ENCODE measurements around the gene TSPOAP1. TPM values are rescaled to one million over a fixed set of nuclear protein-coding genes. Genes with fewer than 3 reads are reported as not detected.

The TSPOAP1 gene
- total RNA-seq, 1 donor from 2014 or later, result 30.1 TPM

DNA sequence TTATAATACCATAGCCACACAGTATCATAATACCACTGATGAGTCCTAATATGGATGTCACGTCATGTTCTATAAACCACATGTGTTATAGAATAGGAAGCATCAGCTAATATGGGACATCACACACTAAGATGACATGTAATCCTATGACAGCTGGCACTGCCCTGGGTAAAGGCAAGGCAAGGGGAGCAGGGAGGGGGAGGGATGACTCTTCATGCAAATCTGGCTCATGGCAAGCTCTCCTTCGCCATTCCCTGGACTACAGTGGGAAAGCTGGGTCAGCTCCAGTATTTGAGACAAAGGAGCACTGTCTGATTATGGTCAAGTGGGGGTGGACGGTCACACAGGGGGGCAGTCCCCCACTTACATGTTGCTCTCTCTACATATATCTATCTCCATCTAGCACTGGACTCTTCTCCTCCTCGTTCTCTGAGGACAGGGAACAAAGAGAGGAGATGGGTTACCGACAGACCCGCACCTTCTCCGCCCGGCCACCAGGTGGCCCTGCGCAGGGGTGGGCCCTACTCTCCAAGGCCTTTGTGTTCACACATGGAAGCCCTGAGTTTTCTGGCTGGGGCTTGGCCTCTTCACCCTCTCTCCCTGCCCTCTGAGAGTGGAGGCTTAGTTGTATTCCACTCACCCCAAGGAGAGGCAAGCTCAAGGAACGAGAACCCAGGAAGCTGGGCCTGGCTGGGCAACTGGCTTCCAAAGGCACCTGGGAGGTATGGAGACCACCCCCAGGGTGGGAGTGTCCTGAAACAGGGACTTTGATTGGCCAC is 24.4 kb downstream of the TSPOAP1 start:
- no peak for DNase-seq

DNA sequence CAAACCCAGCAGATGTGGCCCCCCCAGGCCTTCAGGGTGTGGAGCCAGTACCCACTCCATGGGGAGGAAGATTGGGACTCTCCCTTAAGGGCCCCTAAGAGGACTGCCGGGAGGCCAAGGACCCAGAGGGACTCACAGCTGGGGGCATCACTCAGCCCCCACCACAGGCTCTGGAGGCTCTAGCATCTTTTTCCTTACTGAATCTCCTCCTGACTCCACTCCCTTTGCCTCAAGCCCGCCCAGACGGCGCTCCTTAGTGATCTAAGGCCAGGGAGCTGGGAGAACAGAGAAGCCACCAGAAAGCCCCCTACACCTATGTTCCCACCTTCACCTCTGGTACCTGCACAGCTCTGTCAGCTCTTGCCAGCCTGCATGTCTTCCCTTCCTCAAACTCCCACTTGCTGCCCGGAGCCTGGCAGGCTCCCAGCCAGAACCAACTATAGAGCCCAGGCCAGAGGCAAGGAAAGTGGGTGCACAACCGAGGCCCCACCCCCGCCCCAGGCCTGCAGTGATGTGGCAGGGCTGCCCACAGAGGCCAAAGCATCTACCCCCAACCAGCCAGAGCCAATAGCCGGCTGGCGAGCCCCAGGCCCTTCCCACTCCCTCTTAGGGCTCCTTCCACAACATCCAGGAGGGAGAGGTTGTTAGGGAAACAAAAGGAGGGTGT is 25.5 kb downstream of the TSPOAP1 start:
- DNase-seq, result no peak

DNA sequence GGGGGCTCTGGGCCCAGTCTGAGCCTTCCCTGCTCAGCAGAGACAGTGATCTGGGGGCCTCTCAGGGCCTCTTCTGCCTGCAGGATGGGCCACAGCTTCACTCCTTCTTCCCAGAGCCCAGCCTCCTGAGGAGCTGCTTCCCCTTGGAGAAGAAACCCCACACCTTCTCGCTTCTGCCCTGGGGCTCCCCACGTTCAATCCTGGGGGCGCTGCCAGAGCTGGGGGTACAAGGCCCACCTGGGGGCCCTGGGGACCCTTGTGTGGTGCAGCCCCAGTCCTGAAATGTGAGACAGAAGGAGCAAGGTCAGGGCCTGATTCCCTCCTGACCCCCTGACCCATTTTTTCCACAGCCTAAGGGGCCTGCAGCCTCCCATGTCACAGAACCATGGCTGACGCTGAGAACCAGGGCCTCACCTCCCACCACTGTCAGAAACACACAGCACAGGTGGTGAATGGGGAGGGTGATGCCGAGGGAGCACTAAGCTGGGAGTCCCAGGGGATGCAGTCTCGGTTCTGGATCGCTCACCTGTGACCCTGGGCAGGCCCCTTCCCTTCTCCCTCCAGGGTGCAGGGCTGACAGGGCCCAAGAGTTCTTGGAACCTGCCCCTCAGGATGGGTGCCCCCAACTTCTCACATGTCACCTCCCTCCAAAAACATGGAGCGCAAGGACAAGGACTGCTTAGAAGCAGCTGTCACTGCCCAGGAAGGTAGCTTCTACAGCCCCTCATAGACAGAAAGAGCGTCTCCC is 26.2 kb downstream of the TSPOAP1 start:
- no peak for DNase-seq

DNA sequence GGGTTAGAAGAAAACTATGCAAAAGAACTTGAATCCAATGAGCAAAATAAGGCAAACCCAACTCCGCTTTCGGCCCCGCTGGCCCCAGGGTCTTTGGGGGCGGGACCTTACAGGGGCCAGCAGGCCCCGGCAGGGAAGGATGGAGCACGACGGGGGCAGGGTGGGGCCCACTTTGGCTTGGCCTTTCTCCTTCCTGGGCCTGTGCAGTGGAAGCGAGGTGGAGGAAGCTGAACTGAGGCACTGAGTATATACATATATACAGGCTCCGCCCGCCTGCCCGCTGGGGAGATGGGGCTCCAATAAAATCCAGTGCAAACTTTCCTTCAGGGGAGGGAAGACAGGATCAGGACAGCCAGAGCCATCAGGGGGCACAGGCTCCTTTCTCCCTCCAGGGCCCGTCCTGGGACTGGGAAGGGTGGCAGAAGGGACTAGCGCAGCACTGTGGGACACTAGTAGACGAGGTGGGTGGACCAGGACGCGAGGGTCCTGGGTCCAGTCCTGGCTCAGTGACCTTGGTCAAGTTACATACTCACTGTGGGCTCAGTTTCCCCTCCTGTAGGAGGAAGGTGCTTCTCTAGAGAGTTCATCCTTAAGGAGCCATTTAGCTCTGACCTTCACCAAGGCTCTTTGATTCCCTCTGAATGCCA is 27.0 kb downstream of the TSPOAP1 start:
- no peak for DNase-seq

DNA sequence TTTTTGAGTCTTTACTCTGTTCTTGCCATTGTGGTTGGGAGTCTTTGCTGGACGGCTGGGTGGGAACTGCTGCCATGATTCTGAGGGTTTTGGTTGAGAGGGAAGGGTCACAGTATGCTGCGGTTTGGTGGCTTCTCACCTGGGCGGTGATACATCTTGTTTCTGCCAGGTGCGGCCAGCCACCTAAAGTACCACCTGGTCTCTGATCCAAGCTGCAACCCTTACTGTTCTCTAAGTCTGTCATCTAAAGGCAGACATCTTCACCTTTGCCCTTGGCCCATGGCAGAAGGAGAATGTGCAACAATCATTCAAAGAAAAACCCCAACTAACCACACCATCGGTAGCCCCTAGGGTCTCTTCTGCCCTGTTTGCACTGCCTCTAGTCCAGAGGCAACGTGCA is 28.3 kb downstream of the TSPOAP1 start:
- DNase-seq, result no peak

DNA sequence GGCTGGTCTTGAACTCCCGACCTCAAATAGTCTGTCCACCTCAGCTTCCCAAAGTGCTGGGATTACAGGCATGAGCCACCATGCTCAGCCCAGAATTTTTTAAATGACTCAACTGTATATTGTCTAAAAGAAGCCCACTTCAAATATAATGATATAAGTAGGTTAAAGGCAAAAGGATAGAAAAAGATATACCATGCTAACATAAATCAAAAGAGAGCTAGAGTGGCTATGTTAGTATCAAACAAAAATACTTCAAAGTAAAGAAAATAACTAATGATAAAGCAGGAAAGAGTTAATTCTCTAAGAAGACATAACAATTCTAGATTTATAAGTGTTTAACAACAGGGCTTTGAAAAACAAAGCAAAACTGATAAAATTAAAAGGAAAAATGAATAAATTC is 34.6 kb downstream of the TSPOAP1 start:
- no peak for DNase-seq

DNA sequence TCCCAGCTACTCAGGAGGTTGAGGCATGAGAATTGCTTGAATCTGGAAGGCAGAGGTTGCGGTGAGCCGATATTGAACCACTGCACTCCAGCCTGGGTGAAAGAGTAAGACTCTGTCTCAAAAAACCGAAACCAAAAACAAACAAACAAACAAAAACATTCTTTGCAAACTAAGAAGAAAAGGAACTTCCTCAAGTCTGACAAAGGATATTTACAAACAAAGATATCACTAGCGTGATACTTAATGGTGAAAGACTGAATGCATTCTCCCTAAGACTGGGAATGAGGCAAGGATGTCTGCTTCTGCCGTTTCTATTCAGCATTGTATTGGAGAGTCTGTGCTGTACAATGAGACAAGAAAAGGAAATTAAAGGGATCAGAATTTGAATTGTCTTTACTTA is 37.3 kb downstream of the TSPOAP1 start:
- no peak for DNase-seq

DNA sequence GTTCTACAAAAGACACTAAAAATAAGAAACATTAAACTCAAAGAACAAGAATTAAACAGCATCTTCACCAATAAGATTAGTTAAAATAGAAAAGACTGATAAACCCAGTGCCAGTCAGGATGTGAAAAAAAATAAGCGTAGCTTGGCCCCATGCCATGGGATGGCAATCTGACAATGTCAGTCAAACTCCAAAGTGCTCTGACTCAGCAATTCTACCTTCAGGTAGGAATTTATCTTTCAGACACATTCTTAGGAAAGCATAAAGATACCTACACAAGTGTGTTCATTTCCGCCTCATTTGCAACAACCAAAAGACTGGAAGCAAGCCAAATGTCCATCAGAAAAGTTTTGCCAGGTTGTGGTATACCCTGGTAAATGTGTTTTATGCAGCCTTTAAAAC is 38.7 kb downstream of the TSPOAP1 start:
- no peak for DNase-seq

DNA sequence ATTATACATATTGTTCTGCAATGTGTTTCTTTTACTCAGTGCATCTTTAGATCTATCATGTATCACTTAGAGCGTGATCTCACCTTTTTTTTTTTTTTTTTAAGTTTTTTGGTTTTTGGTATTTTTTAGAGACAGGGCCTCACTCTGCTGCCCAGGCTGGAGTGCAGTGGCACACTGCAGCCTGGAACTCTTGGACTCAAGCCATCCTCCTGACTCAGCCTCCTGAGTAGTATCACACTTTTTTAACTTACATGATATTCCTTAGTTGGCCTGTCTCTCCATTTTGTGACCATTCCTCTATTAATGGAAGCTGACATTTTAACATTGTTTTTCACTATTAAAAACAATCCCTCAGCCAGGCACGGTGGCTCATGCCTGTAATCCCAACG is 43.2 kb downstream of the TSPOAP1 start:
- DNase-seq, result no peak

DNA sequence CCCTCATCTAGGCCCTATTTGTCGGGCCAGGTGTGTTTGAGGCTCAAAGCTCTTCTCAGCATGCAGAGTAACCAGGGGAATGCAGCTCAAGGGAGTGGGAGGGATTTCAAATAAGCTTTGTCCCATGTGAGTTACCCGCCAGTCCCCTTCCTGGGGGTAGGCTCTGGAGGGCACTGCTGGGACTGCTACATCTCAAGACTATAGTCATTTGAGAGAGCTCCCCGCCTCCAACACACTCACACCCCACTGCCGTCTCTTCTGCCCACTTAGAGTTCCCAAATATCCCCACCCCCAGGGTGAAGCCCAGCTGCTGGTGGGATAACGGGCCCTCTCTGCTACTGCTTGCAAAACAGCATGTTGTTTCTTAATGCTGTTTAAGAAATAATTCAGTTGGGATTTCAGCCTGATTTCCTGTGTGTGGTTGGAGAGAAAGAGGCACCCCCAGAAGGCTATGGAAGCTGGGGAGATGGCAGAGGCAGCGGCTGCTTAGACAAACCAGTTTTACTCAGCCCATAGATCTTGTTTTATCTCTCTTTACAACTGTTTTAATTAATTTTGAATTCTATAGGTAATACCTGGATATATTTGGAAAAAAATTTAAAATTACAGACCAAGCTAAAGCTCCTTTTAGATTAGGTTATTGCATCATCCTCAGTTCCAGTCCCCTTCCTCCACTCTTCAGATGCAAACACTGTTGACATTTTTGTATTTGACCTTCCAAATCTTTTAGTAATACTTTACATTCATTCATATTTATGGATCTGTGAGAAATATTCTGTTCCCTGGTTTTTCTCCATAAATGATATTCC is 43.8 kb downstream of the TSPOAP1 start:
- DNase-seq, result no peak

DNA sequence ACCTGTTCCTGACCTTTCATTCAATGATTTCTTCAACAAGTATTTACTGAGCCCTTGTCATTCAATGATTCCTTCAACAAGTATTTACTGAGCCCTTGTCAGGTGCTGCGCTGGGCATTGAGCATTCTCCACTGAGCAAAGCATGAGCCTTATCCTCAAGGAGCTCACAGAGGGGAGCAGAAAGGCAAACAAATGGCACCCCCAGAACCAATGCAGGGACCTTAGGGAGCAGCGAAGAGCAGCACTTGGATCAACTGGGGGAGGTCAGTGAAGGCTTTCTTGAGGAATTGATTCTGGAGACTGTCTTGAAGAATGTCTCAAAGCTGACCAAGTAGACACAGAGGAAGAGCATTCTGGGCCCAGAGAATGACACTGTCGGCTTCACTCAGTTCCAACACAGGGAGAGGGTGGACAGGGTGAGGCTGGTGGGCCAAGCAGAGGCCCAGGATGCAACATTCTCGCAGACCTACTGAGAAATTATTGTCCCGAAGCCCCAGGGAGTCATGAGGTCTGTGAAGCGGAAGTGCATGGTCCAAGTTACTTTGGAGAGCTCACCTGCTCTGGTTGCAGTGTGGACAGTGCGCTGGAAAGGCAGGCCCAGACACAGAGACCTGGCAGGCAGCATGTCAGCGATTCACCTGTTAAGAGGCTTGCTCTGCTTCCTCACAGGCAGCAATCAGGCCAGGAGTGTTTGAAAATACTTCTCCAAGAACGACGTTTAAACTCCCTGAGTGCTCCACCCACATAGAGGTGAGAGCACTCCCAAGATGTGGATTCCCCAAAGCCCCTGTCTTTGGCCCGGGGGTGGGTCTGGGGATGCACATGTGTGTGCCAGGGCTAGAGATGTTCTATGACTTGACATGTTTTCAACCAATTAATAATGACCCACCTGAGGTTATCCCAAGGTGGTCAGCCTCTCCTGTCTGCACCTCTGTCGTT is 44.7 kb downstream of the TSPOAP1 start:
- no peak for DNase-seq

DNA sequence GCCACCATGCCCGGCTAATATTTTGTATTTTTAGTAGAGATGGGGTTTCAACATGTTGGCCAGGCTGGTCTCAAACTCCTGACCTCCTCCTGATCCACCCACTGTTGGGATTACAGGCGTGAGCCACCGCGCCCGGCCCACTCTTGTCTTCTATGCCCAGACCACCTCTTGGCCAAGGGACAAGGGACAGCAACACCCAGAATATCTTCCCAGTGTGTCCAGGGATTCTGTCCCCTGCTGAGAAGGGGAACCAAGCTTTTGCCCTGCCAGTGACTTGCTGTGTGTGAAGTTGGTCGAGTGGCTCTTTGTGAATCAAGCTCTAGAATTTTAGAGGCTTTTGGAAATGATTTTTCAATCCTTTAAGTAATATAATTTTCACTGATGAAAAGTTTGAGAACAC is 46.2 kb downstream of the TSPOAP1 start:
- DNase-seq, result no peak

DNA sequence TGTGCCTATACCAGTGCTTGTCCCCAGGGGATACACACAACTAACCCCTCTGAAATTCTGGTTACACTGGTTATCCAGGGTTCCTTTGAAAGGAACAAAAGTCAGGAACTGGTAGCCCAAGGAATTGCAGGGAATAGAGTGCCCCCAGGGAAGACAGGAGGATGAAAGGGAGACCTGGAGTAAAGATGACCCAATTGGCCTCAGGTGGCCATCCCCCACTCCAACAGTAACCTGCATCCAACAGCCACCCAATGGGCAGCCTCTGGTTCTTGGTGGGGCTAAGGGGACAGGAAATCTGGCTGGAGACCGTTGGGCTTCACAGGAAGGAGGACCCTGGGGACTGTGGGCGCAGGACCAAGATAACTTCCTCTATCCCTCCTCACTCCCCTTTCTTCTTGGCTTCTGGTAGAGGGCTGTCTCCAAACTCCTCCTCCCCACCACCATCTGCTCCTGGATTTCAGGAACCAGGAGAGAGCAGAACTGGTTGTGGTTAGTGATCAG is 47.0 kb downstream of the TSPOAP1 start:
- no peak for DNase-seq

DNA sequence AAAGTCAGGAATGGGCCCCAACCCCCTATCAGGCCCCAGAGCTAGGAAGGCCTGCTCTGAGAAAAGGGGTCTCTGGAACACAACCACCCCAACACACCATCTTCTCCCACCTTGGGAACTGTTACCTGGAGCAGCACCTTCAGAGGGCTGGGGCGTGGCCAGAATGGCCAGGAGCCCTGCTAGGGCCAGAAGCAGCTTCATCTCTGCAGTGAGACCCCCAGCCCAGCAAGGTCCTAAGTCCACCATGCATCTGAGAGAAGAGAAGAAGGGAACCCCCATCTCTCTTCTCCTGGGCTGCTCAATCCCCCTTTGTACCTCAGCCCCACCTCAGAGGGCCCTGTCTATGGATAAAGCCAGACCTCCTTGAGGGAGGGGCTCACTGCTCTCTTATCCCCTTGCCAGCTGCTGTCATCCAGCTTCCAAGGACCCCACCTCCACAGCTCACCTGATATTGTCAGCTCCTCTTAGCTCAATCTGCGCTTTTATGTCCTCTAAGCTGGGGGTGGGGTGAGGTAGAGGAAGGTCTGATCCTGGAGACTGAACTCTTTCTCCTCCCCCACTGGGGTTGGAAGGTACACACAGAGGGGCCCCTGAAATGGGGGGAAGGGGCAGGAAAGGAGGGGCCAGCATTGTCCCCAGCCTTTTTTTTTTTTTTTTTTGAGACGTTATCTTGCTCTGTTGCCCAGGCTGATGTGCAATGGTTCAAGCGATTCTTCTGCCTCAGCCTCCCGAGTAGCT is 47.9 kb downstream of the TSPOAP1 start, which contains the start of gene MPO:
MPO (minus strand) TSS at position 456 of the 738 bp plus-strand sequence; CDS start at position 279, 177 bp downstream.
- DNase-seq, result no peak

DNA sequence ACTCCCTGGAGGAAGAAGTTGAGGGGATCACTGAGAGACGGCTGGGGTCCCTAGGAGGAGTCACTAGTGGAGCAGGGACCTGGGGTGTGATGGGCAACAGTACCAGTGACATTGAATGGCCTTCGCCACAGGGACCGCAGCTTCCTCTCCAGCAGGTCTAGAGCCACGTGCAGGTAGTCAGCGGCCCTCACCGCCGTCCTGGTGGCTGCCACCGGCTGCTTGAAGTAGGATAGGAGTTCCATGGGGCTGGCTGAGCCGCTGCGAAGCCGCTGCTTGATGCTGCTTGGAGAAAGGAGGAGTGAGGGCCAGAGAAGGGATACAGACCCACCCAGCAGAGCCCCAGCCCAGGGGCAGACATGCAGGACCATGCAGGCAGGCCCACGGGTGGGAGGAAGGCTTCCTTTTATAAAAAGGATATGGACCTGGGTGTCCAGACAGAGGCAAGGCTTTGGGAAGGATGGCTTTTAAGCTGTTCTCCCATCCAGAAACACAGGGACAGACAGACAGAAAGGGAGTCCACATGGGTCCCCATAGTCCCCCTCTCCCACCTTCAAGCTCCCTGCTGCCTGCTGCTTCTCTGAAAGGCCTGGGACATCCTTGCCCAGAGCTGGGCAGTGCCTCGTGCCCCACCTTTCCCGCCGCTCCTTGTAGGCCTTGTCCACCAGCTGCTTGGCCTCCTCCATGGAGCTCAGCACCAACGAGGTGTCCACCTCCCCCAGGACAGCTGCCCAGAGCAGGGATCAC is 48.7 kb downstream of the TSPOAP1 start:
- DNase-seq, result no peak

DNA sequence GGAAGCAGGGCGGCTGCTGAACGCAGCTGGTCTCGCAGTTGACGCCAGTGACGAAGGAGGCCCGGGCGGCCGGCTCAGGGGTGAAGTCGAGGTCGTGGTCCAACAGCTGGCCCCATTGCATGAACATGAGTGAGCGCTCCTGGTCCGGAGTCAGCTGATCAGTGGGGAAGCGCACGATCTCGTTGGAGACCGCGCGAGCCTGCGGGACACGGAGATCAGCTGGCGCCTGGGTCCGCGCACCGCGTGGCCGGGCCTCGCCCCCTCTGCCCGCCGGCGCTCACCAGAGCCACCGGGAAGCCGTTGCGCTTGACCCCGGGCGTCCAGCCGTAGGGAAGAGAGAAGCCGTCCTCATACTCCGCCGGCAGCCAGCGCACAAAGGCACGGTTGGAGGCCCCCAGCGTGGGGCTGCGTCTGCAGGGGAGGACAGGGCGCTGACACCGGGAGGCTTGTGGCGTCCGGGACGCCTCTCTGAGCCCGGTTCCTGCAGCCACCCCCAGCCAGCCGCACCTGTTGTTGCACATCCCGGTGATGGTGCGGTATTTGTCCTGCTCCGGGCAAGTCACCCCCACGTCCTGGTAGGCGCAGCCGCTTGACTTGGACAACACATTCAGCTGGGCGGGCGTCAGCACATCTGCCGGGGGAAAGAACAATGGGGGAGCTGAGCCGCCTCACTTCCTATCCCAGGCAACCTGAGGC is 49.4 kb downstream of the TSPOAP1 start:
- DNase-seq, result no peak

DNA sequence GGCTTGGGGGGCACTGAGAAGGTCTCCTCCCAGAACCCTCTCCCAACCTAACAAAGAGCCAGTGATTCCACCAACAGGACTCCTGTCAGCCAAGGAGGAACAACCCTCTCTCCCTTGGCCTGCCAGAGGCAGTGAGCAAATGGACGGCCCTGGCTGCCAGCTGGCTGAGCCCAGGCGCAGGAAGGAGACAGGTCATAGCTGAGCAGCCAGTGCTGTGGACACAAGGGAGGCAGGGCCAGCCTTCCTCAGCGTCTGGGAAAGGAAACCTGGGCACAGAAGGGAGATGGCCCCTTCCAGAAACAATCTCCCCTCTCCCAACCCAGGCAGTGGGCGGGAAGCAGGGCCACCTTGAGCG is 50.0 kb downstream of the TSPOAP1 start:
- no peak for DNase-seq

DNA sequence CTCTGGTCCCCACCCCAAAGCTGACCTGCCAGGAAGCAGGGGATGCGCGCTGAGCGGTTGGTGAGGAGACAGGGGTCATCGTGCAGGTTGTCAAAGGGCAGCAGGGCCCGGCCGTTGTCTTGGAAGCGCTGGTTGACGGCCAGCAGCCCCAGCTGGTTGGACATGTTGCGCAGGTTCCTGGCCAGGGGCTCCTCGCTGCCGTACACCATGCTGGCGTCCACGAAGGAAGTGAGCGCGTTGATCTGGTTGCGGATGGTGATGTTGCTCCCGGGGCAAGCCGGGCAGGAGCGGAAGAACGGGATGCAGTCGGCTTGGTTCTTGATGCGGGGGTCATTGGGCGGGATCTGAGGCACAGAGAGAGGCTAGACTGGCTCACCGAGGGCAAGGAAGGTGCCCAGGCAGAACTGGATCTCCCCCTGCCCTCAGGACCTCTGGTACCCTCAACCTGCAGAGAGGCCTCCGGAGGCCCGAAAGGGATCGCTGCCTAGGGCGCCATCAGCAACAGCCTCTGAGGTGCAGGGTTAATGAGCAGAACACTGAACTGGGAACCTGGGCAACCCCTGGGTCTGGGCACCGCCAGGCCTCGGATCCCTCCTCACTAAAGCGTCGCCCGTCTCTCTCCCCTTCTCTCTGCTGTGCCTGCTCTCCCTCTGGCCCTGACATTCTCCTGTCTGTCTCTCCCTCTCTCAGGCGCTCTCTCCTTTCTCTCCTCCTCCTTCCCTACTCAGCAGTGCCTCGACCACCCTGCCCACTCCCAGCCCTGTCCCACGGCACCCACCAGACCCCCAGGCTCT is 50.6 kb downstream of the TSPOAP1 start:
- DNase-seq, result no peak
